OCI-LY1 (cell line): ENCODE data around the gene HES2.
"Not testable (repeated sequence)": the region's sequence is repeated elsewhere in the genome, so short reads cannot be mapped to it uniquely, and the experiment has no call there.

Source experiments
- H2AFZ ChIP-seq: fragments of 200-600 bp; sonication (generic), shearing (Covaris generic); 2 replicates; pipeline ENCODE4 v1.6.0; 2014; ENCODE audit warnings: antibody characterized with exemption, mild to moderate bottlenecking, low read length
- H3F3A ChIP-seq: fragments of 200-600 bp; sonication (generic), shearing (Covaris generic); 2 replicates; pipeline ENCODE4 v1.6.0; 2014; ENCODE audit warnings: mild to moderate bottlenecking, antibody characterized with exemption, low read length, moderate library complexity; ENCODE audit not compliant: insufficient read depth
- H3K27ac ChIP-seq: fragments of 200-600 bp; sonication (generic); 2 replicates; pipeline ENCODE4 v1.5.1; 2014; ENCODE audit warnings: low read length, mixed run types, mild to moderate bottlenecking, low read depth; ENCODE audit not compliant: poor library complexity, severe bottlenecking
- H3K27me3 ChIP-seq: fragments of 200-600 bp; sonication (generic); 2 replicates; pipeline ENCODE4 v1.6.0; 2014; ENCODE audit warnings: antibody characterized with exemption, mild to moderate bottlenecking, low read length, moderate library complexity; ENCODE audit not compliant: insufficient read depth
- H3K36me3 ChIP-seq: fragments of 200-600 bp; sonication (generic); 2 replicates; pipeline ENCODE4 v1.6.1; 2014; ENCODE audit warnings: mild to moderate bottlenecking, antibody characterized with exemption, low read length, moderate library complexity, mixed read lengths; ENCODE audit not compliant: insufficient read depth
- H3K4me1 ChIP-seq: fragments of 200-600 bp; sonication (generic); 2 replicates; pipeline ENCODE4 v1.5.1; 2014; ENCODE audit warnings: mild to moderate bottlenecking, low read length, moderate library complexity; ENCODE audit not compliant: insufficient read depth, severe bottlenecking
- H3K4me2 ChIP-seq: fragments of 200-600 bp; sonication (generic), shearing (Covaris generic); 2 replicates; pipeline ENCODE4 v1.6.1; 2014; ENCODE audit warnings: low read length
- H3K4me3 ChIP-seq: fragments of 200-600 bp; sonication (generic); 2 replicates; pipeline ENCODE4 v1.5.1; 2014; ENCODE audit warnings: low read length, low read depth, mild to moderate bottlenecking, mixed read lengths; ENCODE audit not compliant: poor library complexity, severe bottlenecking
- H3K79me2 ChIP-seq: fragments of 200-600 bp; shearing (Covaris generic); 2 replicates; pipeline ENCODE4 v1.6.1; 2016; ENCODE audit warnings: mixed run types, low read length, mixed read lengths; ENCODE audit not compliant: insufficient read depth
- H3K9ac ChIP-seq: fragments of 200-600 bp; sonication (generic), shearing (Covaris generic); 2 replicates; pipeline ENCODE4 v1.6.1; 2014; ENCODE audit warnings: mild to moderate bottlenecking, low read length, mixed read lengths
- H3K9me2 ChIP-seq: fragments of 200-600 bp; sonication (generic), shearing (Covaris generic); 2 replicates; pipeline ENCODE4 v1.6.1; 2014; ENCODE audit warnings: low read depth, mild to moderate bottlenecking, low read length, mixed read lengths
- H3K9me3 ChIP-seq: fragments of 200-600 bp; shearing (Covaris generic); 2 replicates; pipeline ENCODE4 v1.6.1; 2014; ENCODE audit warnings: low read length, mixed read lengths
- H4K20me1 ChIP-seq: fragments of 200-600 bp; sonication (generic), shearing (Covaris generic); 2 replicates; pipeline ENCODE4 v1.6.0; 2016; ENCODE audit warnings: mild to moderate bottlenecking, low read length; ENCODE audit not compliant: insufficient read depth
- EZH2 ChIP-seq: fragments of 200-600 bp; sonication (generic), shearing (Covaris generic); IDR thresholded peaks from 2 replicates; pipeline ENCODE4 v1.8.0; 2017; ENCODE audit warnings: borderline replicate concordance, mixed run types, mild to moderate bottlenecking, antibody characterized with exemption, low read length, moderate library complexity, mixed read lengths
- TF ChIP-seq, protein P1 (sequence below): fragments of 200-600 bp; sonication (generic), shearing (Covaris generic); IDR thresholded peaks from 2 replicates; pipeline ENCODE4 v1.5.1; 2017; ENCODE audit warnings: mild to moderate bottlenecking, antibody characterized with exemption, low read length, moderate library complexity, mixed read lengths

Gene HES2

GRCh38 chr1:6373961-6374720, 45.6 kb downstream of the HES2 start:
- Histone ChIP-seq H3K4me3 (no peak overlapping the region), H3K4me1 (no peaks in the 10 kb centered on the region), H3F3A (no peaks in the 10 kb centered on the region), H3K9ac (no peak overlapping the region), H2AFZ (no peak overlapping the region), H3K9me2 (no peaks in the 10 kb centered on the region), H3K27me3 (no peaks in the 10 kb centered on the region), H3K4me2 (no peak overlapping the region), H3K27ac (no peak overlapping the region), H3K36me3 (no peaks in the 10 kb centered on the region; the same call in 1 of the 2 replicates), H3K79me2 (no peaks in the 10 kb centered on the region), H4K20me1 (no peaks in the 10 kb centered on the region), H3K9me3 (no peaks in the 10 kb centered on the region)
- TF ChIP-seq, protein P1, sequence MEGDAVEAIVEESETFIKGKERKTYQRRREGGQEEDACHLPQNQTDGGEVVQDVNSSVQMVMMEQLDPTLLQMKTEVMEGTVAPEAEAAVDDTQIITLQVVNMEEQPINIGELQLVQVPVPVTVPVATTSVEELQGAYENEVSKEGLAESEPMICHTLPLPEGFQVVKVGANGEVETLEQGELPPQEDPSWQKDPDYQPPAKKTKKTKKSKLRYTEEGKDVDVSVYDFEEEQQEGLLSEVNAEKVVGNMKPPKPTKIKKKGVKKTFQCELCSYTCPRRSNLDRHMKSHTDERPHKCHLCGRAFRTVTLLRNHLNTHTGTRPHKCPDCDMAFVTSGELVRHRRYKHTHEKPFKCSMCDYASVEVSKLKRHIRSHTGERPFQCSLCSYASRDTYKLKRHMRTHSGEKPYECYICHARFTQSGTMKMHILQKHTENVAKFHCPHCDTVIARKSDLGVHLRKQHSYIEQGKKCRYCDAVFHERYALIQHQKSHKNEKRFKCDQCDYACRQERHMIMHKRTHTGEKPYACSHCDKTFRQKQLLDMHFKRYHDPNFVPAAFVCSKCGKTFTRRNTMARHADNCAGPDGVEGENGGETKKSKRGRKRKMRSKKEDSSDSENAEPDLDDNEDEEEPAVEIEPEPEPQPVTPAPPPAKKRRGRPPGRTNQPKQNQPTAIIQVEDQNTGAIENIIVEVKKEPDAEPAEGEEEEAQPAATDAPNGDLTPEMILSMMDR: no peak
- TF ChIP-seq EZH2: no peak

DNA sequence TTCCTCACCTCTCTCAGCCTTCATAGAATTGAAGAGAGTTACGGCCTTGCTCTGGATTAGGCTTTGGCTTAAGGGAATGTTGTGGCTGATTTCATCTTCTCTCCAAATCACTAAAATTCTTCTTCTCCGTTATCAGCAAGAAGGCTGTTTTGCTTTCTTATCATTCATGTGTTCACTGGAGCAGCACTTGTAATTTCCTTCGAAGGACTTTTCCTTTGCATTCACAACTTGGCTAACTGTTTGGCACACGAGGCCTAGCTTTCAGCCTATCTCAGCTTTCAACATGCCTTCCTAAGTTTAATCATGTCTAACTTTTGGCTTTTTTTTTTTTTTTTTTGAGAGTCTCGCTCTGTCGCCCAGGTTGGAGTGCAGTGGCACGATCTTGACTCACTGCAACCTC, 47.5 kb downstream of the HES2 start:
- not testable (repeated sequence) for H3K4me1 ChIP-seq, H3K4me2 ChIP-seq, H2AFZ ChIP-seq, H3K9me3 ChIP-seq, H3K9me2 ChIP-seq, H3F3A ChIP-seq, H3K79me2 ChIP-seq, H3K9ac ChIP-seq, H3K27ac ChIP-seq, H3K36me3 ChIP-seq, H3K4me3 ChIP-seq, H3K27me3 ChIP-seq, H4K20me1 ChIP-seq

GRCh38 chr1:6370006-6370405, 49.7 kb downstream of the HES2 start:
- no peaks in the 10 kb centered on the region for H3K27me3 ChIP-seq
- H3K36me3 ChIP-seq: no peaks in the 10 kb centered on the region
- H3K4me1 ChIP-seq: no peaks in the 10 kb centered on the region
- no peak overlapping the region for H3K4me2 ChIP-seq
- H3K9me3 ChIP-seq: peaks cover 10% of the 10 kb centered on the region
- H3K27ac ChIP-seq: no peak overlapping the region
- no peaks in the 10 kb centered on the region for H3K9me2 ChIP-seq
- no peak for TF ChIP-seq EZH2
- TF ChIP-seq, protein P1: no peak
- no peaks in the 10 kb centered on the region for H3K79me2 ChIP-seq
- no peaks in the 10 kb centered on the region for H3F3A ChIP-seq
- H4K20me1 ChIP-seq: no peaks in the 10 kb centered on the region
- H3K4me3 ChIP-seq: no peak overlapping the region
- no peak overlapping the region for H3K9ac ChIP-seq
- H2AFZ ChIP-seq: no peak overlapping the region
